T-helper 2 cell treated with Interferon-gamma antibody and Interleukin-4, amounts not matched to agents 5 μg/mL and 100 μg/mL, for 36 hours (primary cell): ENCODE results near the gene PDCD1LG2.

Source experiments
- DNase-seq: peaks from one replicate; pipeline ENCODE4 v3.0.0; 2021; ENCODE audit warnings: low spot score
- H3K27ac Mint-ChIP-seq: one replicate; pipeline ENCODE4 v1.8.0; 2021; ENCODE audit warnings: mild to moderate bottlenecking, mixed read lengths
- H3K27me3 Mint-ChIP-seq: one replicate; pipeline ENCODE4 v1.8.0; 2021; ENCODE audit warnings: low read depth, mixed read lengths
- H3K36me3 Mint-ChIP-seq: one replicate; pipeline ENCODE4 v1.8.0; 2021; ENCODE audit warnings: low read depth, mixed read lengths
- H3K4me1 Mint-ChIP-seq: one replicate; pipeline ENCODE4 v1.8.0; 2021; ENCODE audit warnings: low read depth, mixed read lengths
- H3K4me3 Mint-ChIP-seq: one replicate; pipeline ENCODE4 v1.8.0; 2022; ENCODE audit warnings: mild to moderate bottlenecking, moderate library complexity, mixed read lengths
- H3K9me3 Mint-ChIP-seq: one replicate; pipeline ENCODE4 v1.8.0; 2021; ENCODE audit warnings: mixed read lengths

PDCD1LG2 gene

DNA sequence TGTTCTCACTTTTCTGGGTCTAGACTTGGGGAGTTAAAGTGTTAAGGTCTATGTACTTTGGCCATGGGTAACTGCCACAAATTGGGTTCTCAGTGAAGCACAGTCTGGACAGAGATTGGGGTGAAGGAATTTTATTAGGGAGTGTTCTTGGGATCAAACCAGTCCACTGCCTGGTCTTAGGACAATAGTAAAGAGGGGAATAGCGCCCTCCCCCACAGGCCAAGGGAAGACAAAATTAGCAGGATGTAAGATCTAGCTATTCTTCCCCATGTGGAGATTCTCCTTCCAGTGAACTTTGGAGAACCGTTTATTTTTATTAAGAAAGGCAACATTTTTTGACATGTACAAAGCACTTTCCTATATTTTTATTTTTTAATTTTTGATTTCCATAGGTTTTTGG, 100.2 kb downstream of the PDCD1LG2 start:
- no peaks in the 10 kb centered on the region for H3K27me3 Mint-ChIP-seq
- H3K9me3 Mint-ChIP-seq = no peaks in the 10 kb centered on the region

DNA sequence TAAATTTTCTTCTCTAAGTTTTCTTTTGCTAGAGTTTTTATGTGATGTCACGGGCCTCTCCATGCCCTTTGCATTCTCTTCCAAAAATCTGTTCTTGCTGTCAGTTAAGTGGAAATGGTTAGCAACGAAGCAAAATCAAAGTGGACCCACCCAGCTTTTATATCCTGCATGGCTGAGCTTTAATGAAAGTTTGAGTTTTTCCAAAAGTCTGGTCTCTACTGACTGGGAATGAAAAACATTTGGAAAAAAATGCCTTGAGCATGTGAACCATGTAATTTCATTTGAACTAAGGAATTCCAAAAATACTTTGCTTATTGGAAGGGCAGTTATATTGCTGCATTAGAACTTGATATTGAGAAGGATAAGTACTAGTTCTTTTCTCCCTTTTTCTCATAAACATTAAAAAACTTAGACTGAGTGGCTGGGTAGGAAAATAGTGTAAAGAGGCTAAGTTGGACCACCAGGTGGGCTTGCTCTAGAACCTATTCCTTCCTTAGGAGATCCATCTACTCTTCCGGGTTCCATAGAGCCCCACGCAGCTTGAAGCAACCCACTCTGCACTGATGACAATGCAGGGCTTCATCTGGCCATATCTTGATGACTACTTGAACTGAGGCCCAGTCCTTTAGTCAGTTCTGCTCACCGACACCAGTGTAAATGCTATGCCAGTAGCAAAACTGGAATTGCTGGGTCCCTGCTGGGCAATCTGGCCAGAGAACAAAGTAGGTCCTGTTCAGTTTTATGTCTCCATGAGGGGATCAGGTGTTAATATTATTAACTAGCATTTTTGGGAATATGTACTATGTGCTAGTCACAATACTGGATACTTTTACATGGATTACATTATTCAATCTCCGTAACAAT, 101.2 kb downstream of the PDCD1LG2 start:
- Mint-ChIP-seq H3K4me1 (peaks cover 26% of the 10 kb centered on the region), H3K36me3 (peaks cover 18% of the 10 kb centered on the region), H3K27me3 (no peaks in the 10 kb centered on the region), H3K9me3 (no peaks in the 10 kb centered on the region), H3K4me3 (no peak overlapping the region), H3K27ac (no peak overlapping the region)
- DNase-seq = no peak

More for the DNA sequence above, 100.2 kb downstream of the PDCD1LG2 start:
- Mint-ChIP-seq H3K4me1 (peaks cover 26% of the 10 kb centered on the region), H3K4me3 (no peak overlapping the region), H3K36me3 (peaks cover 17% of the 10 kb centered on the region), H3K27ac (no peak overlapping the region)
- DNase-seq = no peak

DNA sequence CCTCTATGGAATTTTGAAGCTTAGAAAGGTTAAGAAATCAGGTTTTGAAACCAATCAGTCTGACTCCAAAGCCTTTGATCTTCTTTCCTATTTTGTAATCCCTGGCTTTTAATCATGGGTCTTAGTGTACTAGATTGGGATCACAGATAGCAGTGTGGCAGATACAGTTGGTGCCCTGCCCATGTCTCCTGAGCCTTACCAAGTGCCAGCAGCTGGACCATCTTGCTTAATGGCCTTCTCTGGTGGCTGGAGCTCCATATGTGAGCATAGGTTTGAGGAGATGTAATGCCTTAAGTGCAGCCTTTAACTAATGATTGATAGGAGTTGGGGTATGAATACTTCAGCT, 101.8 kb downstream of the PDCD1LG2 start:
- Mint-ChIP-seq H3K4me1 (peaks cover 28% of the 10 kb centered on the region), H3K4me3 (no peak overlapping the region)

DNA sequence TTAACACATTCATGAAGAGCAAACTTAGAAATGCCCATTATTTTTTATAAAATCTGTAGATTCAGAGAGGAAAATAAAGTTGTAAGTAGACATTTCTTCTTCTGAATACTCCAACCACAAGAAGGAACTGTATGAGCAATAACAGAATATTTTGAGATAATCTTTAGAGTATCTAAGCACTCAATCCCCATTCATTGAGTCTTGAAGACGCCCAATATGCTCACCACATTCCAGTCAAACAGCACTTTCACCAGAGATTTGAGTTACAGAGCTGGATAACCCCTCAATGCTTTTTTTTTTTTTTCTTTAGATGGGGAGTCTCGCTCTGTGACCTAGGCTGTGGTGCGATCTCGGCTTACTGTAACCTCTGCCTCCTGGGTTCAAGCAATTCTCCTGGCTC, 103.9 kb downstream of the PDCD1LG2 start:
- DNase-seq = no peak
- Mint-ChIP-seq H3K36me3 (peaks cover 16% of the 10 kb centered on the region), H3K27me3 (no peaks in the 10 kb centered on the region), H3K4me1 (peaks cover 31% of the 10 kb centered on the region), H3K27ac (no peak overlapping the region), H3K9me3 (no peaks in the 10 kb centered on the region), H3K4me3 (no peak overlapping the region)

More for the DNA sequence above, 101.8 kb downstream of the PDCD1LG2 start:
- Mint-ChIP-seq H3K9me3 (no peaks in the 10 kb centered on the region), H3K27me3 (no peaks in the 10 kb centered on the region), H3K36me3 (peaks cover 16% of the 10 kb centered on the region), H3K27ac (no peak overlapping the region)
- DNase-seq = no peak

DNA sequence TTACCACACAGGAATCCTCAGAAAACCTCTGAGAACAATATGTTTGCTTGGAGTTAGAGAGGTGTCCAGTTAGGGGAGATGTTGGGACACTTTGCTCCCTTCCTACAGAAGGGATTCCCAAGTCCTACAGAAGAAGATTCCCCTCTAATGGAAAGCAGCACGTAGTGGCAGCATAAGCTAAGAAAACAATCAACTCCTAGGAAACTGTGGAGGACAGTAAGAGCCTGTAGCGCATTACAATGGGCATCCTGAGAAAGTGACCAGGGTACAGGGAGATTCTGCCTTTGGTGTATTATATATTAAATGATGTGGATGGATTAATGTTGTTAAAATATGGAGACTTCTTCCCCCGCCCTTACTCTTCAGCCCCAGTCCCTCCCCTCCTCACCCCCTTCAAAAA, 104.7 kb downstream of the PDCD1LG2 start:
- Mint-ChIP-seq H3K27ac (no peak overlapping the region), H3K4me1 (peaks cover 29% of the 10 kb centered on the region), H3K36me3 (peaks cover 17% of the 10 kb centered on the region), H3K27me3 (no peaks in the 10 kb centered on the region), H3K4me3 (no peak overlapping the region), H3K9me3 (no peaks in the 10 kb centered on the region)
- no peak for DNase-seq

DNA sequence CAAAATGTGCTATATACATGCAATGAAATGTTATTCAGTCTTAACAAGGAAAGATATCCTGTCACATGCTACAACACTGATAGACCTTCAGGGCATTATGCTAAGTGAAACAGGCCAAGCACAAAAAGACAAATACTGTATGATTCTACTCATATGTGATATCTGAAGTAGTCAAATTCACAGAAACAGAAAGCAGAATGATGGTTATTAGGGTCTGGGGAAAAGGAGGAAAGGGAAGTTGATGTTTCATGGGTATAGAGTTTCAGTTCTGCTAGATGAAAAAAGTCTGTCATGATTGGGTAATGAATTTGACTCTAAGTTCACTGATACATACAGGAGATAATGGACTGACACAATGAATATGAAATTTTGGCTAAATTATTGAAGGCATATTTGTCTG, 107.4 kb downstream of the PDCD1LG2 start:
- peak overlapping the region; percentile 74 for H3K27ac Mint-ChIP-seq
- H3K9me3 Mint-ChIP-seq = no peaks in the 10 kb centered on the region
- DNase-seq = no peak
- H3K4me3 Mint-ChIP-seq = peak overlapping the region; percentile 41
- H3K36me3 Mint-ChIP-seq = peaks cover 22% of the 10 kb centered on the region
- peaks cover 31% of the 10 kb centered on the region for H3K4me1 Mint-ChIP-seq
- no peaks in the 10 kb centered on the region for H3K27me3 Mint-ChIP-seq

DNA sequence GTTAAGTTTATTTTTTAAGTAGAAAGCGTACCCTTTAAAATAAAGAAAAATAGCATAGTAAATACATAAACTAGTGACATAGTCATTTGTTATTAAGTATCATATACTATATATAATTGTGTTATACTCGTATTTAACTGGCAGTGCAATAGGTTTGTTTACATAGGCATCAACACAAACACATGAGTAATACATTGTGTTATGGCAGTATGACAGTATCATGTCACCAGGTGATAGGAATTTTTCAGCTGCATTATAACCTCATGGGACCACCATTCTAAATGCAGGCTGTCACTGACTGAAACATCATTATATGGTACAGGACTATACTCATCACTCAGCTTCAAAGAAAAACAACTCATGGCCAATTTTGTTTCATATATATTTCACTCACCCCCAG, 110.2 kb downstream of the PDCD1LG2 start:
- H3K27me3 Mint-ChIP-seq = no peaks in the 10 kb centered on the region
- no peaks in the 10 kb centered on the region for H3K9me3 Mint-ChIP-seq
- H3K36me3 Mint-ChIP-seq = peaks cover 17% of the 10 kb centered on the region
- H3K4me3 Mint-ChIP-seq = no peak overlapping the region
- DNase-seq = no peak
- H3K4me1 Mint-ChIP-seq = peaks cover 40% of the 10 kb centered on the region
- no peak overlapping the region for H3K27ac Mint-ChIP-seq
